Omental fat pad (tissue), 4 donors: ENCODE results near the gene ATG9A. TPM values are rescaled to one million over a fixed set of nuclear protein-coding genes. Genes with fewer than 3 reads are reported as not detected.
A peak's percentile ranks its signal among the peaks of the same experiment; 100 is the strongest.

ENCODE experiments used
- ATAC-seq: fragments of 150-250 bp; one replicate; pipeline ENCODE4 v1.9.1; 2016; ENCODE audit warnings: mild to moderate bottlenecking, moderate library complexity; ENCODE audit not compliant: low FRiP score
- DNase-seq: peaks from one replicate; pipeline ENCODE4 v3.0.0-alpha.2; 2019; ENCODE audit warnings: low spot score
- total RNA-seq, 4 donors: library from RNA; depleted of rRNA; stranded (reverse); fragments of >200 nt; gene quantifications; one replicate each; pipeline ENCODE4 v1.1.0, GENCODE V29; 2016
- TF ChIP-seq, protein P1 (sequence below), 3 donors: fragments of 450-650 bp; IDR thresholded peaks; one replicate each; pipeline ENCODE4 v1.5.1; 2016 to 2017; ENCODE audit warnings: antibody characterized with exemption in 3 of 3, mild to moderate bottlenecking in 3 of 3, moderate library complexity in 2 of 3

The ATG9A gene
- total RNA-seq, 4 donors from 2014 or later, result 24.4 to 52.2 (median 38.6) TPM

GRCh38 chr2:219246559-219246958, 17.1 kb upstream of the ATG9A start:
- DNase-seq (no peak), ATAC-seq (no peak)
- TF ChIP-seq, protein P1, sequence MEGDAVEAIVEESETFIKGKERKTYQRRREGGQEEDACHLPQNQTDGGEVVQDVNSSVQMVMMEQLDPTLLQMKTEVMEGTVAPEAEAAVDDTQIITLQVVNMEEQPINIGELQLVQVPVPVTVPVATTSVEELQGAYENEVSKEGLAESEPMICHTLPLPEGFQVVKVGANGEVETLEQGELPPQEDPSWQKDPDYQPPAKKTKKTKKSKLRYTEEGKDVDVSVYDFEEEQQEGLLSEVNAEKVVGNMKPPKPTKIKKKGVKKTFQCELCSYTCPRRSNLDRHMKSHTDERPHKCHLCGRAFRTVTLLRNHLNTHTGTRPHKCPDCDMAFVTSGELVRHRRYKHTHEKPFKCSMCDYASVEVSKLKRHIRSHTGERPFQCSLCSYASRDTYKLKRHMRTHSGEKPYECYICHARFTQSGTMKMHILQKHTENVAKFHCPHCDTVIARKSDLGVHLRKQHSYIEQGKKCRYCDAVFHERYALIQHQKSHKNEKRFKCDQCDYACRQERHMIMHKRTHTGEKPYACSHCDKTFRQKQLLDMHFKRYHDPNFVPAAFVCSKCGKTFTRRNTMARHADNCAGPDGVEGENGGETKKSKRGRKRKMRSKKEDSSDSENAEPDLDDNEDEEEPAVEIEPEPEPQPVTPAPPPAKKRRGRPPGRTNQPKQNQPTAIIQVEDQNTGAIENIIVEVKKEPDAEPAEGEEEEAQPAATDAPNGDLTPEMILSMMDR (IDR thresholded peaks at IDR 0.05), result no peak

DNA sequence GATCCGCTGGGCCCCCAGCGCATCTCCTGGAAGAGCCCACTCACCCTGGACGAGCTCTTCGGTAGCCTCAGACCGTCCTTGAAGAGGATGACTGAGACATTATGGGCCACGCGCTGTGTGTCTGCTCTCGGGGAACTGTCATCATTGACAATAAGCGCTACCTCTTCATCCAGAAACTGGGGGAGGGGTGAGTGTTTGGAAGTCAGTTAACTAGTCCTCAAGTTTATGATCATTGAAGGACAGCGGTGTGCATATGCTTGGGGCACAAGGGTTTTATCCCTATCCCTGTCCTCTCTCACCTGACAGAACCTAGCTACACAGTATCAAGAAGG, 16.4 kb upstream of the ATG9A start:
- ATAC-seq, result peak; percentile 1
- TF ChIP-seq, protein P1 (IDR thresholded peaks at IDR 0.05), result no peak
- no peak for DNase-seq

GRCh38 chr2:219245148-219245898, 15.9 kb upstream of the ATG9A start, which contains the start of the genes GLB1L and STK16:
Gene GLB1L, minus strand, starts transcription at chr2:219245444. Its CDS starts 1,871 bp downstream, at chr2:219243573.
Gene STK16, plus strand, starts transcription at chr2:219245479. Its CDS starts 521 bp downstream, at chr2:219246000.
- TF ChIP-seq, protein P1 (IDR thresholded peaks at IDR 0.05), result no peak
- ATAC-seq, result peak; percentile 92
- DNase-seq, result peak; percentile 84

- no peak for ATAC-seq
- TF ChIP-seq, protein P1 (IDR thresholded peaks at IDR 0.05), result no peak
- DNase-seq, result no peak
These were observed 15.3 kb upstream of the ATG9A start for GRCh38 chr2:219244789-219245147.

DNA sequence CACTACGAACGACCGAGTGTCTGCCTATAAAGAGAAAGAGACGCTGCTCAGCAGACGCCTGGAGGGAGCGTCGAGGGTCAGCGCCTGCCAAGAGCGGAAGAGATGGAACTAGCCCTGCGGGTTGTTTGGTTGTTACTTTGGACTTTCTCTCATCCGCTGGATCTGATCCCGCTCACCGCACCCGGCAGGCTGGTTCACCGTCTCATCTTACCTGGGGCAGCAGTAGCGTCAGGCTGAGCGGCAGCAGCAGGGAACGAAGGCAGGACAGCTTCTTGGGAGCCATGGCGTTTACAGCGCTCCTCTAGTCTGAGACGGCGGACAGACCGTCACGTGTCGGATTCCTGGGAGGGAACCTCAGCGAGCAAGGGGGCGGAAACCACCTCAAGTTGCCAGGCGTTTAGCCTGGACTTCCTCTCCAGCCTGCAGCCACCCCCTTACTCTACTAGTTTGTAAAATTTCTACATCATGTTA, 13.9 kb upstream of the ATG9A start:
- ATAC-seq, result peak; percentile 41
- no peak for DNase-seq
- TF ChIP-seq, protein P1 (IDR thresholded peaks at IDR 0.05), result no peak

DNA sequence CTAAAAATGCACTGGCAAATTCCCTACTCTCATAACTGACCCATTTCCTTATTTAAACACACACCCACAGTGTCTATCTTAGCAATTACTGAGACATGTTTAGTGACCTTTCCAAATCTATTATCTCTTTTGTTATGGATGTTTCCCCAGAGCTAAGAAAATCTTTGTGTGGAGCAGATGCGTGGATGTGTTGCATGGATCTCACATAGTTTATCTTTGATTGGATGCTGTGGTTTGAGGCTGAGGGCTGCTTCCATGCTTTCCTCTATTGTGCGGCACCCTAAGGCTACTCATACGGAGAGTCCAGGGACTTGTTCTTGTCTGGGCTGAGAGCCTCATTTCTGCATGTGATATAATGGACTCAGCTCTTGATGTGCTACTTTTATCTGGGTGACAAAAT, 4.9 kb upstream of the ATG9A start:
- no peak for DNase-seq
- ATAC-seq, result no peak
- TF ChIP-seq, protein P1 (IDR thresholded peaks at IDR 0.05), result no peak

GRCh38 chr2:219230059-219230540, 664 bp upstream of the ATG9A start:
- no peak for DNase-seq
- ATAC-seq, result peak; percentile 36
- TF ChIP-seq, protein P1 (IDR thresholded peaks at IDR 0.05), result no peak
